ENCODE results near the gene RCC1.

- TF ChIP-seq CTCF (IDR thresholded peaks at IDR 0.05) (no peak), EP300 (IDR thresholded peaks at IDR 0.05) (no peak)
These were observed 3.9 kb upstream of the RCC1 start for GRCh38 chr1:28501925-28502324.
